HCT116 (cell line): ENCODE measurements around the gene WDR70.

Experiments
- TF ChIP-seq, protein P1 (sequence below), 3 experiments: fragments of 200-600 bp in 1 of 3; sonication (generic) in 1 of 3; IDR thresholded peaks in 2 of 3; conservative IDR thresholded peaks in 1 of 3; 2 replicates each; pipeline ENCODE4 v1.5.1; 2012 to 2017; ENCODE audit warnings: low read depth in 2 of 3, low read length in 2 of 3, antibody characterized with exemption in 1 of 3, borderline replicate concordance in 1 of 3, control low read depth in 1 of 3, mild to moderate bottlenecking in 1 of 3, mixed read lengths in 1 of 3, mixed run types in 1 of 3, moderate library complexity in 1 of 3; ENCODE audit not compliant: insufficient read depth in 1 of 3
- TF ChIP-seq, protein P2 (sequence below): IDR thresholded peaks from 2 replicates; pipeline ENCODE4 v1.6.1; 2012

DNA sequence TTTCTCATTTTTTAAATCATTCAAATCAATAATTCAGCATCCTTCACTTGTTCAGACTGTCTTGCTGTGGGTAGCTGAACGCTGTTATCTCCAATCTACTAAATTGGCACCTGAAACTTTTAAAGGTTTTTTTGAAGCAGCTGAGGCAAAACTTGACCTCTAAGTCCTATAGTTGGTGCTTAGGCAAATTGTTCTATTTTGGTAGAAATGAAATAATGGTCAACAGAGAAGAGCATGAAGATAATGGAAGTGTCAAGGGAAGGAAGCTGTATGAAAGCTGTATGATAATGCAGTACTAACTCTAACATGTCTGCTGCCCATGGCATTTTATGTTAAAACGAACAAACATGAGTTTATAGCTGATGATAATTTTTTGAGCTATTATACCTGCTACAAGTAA, 322.8 kb downstream of the WDR70 start:
- TF ChIP-seq, protein P1, sequence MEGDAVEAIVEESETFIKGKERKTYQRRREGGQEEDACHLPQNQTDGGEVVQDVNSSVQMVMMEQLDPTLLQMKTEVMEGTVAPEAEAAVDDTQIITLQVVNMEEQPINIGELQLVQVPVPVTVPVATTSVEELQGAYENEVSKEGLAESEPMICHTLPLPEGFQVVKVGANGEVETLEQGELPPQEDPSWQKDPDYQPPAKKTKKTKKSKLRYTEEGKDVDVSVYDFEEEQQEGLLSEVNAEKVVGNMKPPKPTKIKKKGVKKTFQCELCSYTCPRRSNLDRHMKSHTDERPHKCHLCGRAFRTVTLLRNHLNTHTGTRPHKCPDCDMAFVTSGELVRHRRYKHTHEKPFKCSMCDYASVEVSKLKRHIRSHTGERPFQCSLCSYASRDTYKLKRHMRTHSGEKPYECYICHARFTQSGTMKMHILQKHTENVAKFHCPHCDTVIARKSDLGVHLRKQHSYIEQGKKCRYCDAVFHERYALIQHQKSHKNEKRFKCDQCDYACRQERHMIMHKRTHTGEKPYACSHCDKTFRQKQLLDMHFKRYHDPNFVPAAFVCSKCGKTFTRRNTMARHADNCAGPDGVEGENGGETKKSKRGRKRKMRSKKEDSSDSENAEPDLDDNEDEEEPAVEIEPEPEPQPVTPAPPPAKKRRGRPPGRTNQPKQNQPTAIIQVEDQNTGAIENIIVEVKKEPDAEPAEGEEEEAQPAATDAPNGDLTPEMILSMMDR (IDR thresholded peaks at IDR 0.05 in 2 of 3, conservative IDR thresholded peaks at IDR 0.05 in 1 of 3; ENCODE audit: borderline replicate concordance in 1 of 3, insufficient read depth in 1 of 3, low read depth in 2 of 3, low read length in 2 of 3) = no peak
- TF ChIP-seq, protein P2, sequence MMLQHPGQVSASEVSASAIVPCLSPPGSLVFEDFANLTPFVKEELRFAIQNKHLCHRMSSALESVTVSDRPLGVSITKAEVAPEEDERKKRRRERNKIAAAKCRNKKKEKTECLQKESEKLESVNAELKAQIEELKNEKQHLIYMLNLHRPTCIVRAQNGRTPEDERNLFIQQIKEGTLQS = no peak
